LNCaP clone FGC (cell line): ENCODE results near the gene ANKRD53.
A peak's percentile ranks its signal among the peaks of the same experiment; 100 is the strongest.

Experiments used
- DNase-seq: peaks from one replicate; pipeline ENCODE4 v3.0.0-alpha.2; 2011; ENCODE audit warnings: low read depth
- H3K4me3 ChIP-seq: 2 replicates; pipeline ENCODE4 v1.5.1; 2011; ENCODE audit warnings: mild to moderate bottlenecking, low read depth, low read length, control low read depth
- TF ChIP-seq, protein P1 (sequence below): IDR thresholded peaks from 2 replicates; pipeline ENCODE4 v1.5.1; 2012; ENCODE audit warnings: mild to moderate bottlenecking; ENCODE audit not compliant: control insufficient read depth, insufficient read depth; ENCODE audit errors: extremely low read depth

ANKRD53 gene

GRCh38 chr2:70962211-70962884, 16.1 kb upstream of the ANKRD53 start:
- TF ChIP-seq, protein P1, sequence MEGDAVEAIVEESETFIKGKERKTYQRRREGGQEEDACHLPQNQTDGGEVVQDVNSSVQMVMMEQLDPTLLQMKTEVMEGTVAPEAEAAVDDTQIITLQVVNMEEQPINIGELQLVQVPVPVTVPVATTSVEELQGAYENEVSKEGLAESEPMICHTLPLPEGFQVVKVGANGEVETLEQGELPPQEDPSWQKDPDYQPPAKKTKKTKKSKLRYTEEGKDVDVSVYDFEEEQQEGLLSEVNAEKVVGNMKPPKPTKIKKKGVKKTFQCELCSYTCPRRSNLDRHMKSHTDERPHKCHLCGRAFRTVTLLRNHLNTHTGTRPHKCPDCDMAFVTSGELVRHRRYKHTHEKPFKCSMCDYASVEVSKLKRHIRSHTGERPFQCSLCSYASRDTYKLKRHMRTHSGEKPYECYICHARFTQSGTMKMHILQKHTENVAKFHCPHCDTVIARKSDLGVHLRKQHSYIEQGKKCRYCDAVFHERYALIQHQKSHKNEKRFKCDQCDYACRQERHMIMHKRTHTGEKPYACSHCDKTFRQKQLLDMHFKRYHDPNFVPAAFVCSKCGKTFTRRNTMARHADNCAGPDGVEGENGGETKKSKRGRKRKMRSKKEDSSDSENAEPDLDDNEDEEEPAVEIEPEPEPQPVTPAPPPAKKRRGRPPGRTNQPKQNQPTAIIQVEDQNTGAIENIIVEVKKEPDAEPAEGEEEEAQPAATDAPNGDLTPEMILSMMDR = no peak
- no peak overlapping the region for H3K4me3 ChIP-seq
- no peak for DNase-seq

- TF ChIP-seq, protein P1 = no peak
- no peak for DNase-seq
- no peak overlapping the region for H3K4me3 ChIP-seq
These were observed 15.2 kb upstream of the ANKRD53 start for GRCh38 chr2:70962885-70963878.

DNA sequence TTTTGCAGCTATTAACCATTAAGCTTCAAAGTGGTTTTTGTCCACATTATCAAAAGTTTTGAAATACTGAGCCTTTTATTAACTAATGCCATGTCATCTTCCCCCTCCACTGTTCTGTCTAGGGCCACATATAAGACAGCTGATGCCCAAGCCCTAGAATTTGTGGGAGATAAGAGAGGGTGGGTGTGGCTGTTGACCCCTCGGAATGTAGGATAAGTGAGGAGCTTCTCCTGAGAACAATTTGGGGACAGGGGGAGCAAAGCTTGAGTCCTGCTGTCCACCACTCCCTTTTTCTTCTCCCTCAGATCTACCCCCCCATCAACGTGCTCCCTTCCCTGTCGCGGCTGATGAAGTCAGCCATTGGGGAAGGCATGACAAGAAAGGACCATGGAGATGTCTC, 14.3 kb upstream of the ANKRD53 start:
- no peak overlapping the region for H3K4me3 ChIP-seq
- TF ChIP-seq, protein P1 = no peak
- DNase-seq = no peak

- DNase-seq = no peak
- TF ChIP-seq, protein P1 = peak; percentile 44
These were observed 13.6 kb upstream of the ANKRD53 start for GRCh38 chr2:70964596-70965386.

DNA sequence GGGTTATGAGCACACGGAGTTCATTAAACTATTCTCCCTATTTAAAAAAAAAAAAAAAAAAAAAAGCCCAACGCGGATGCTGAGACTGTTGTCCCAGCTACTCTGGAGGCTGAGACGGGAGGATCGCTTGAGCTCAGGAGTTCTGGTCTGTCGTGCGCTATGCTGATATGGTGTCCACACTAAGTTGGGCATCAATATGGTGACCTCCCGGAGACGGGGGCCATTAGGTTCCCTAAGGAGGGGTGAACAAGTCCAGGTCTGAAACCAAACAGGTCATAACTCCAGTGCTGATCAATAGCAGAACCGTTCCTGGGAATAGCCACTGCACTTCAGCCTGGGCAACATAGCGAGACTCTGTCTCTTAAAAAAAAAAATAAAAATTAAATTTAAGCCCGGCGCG, 12.9 kb upstream of the ANKRD53 start:
- TF ChIP-seq, protein P1 = no peak
- no peak overlapping the region for H3K4me3 ChIP-seq

More at GRCh38 chr2:70964596-70965386, 13.6 kb upstream of the ANKRD53 start:
- no peak overlapping the region for H3K4me3 ChIP-seq

DNA sequence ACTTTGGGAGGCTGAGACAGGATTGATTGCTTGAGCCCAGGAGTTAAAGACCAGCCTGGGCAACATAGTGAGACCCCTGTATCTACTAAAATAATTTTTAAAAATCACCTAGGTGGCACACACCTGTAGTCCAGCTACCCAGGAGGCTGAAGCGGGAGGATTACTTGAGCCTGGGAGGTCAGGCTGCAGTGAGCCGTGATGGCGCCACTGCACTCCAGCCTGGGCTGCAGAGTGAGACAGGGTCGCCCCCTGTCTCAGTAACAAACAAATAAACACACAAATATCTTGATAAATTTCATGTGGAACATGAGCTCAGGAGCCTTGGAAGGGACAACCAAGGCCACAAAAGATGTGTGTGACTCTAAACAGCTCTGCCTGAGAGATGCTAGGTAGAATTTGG, 11.7 kb upstream of the ANKRD53 start:
- no peak for DNase-seq
- TF ChIP-seq, protein P1 = no peak
- no peak overlapping the region for H3K4me3 ChIP-seq

More for the DNA sequence above, 12.9 kb upstream of the ANKRD53 start:
- no peak for DNase-seq
